Activated CD4-positive, alpha-beta T cell treated with anti-CD3 and anti-CD28 coated beads for 48 hours (primary cell): ENCODE data around the gene GLRA3.
"Not testable (repeated sequence)": the region's sequence is repeated elsewhere in the genome, so short reads cannot be mapped to it uniquely, and the experiment has no call there.

Experiments
- DNase-seq: peaks from one replicate; pipeline ENCODE4 v3.0.0-alpha.2; 2020

Gene GLRA3

GRCh38 chr4:174808836-174809235 is 20.2 kb downstream of the GLRA3 start:
- DNase-seq = no peak

GRCh38 chr4:174808119-174808518 is 20.9 kb downstream of the GLRA3 start:
- no peak for DNase-seq

GRCh38 chr4:174805746-174806145 is 23.3 kb downstream of the GLRA3 start:
- no peak for DNase-seq

- no peak for DNase-seq
Measured at GRCh38 chr4:174794543-174795094, 34.4 kb downstream of the GLRA3 start.

- DNase-seq = no peak
Measured at GRCh38 chr4:174789657-174790056, 39.4 kb downstream of the GLRA3 start.

GRCh38 chr4:174778274-174778986 is 50.6 kb downstream of the GLRA3 start:
- not testable (repeated sequence) for DNase-seq

- no peak for DNase-seq
Measured at GRCh38 chr4:174775366-174775765, 53.7 kb downstream of the GLRA3 start.

GRCh38 chr4:174764105-174764729 is 64.8 kb downstream of the GLRA3 start:
- DNase-seq = no peak

- DNase-seq = no peak
Measured at GRCh38 chr4:174763454-174764104, 65.5 kb downstream of the GLRA3 start.

- no peak for DNase-seq
Measured at GRCh38 chr4:174761451-174761850, 67.6 kb downstream of the GLRA3 start.

- no peak for DNase-seq
Measured at GRCh38 chr4:174757736-174758135, 71.3 kb downstream of the GLRA3 start.

GRCh38 chr4:174753021-174753420 is 76.0 kb downstream of the GLRA3 start:
- no peak for DNase-seq

GRCh38 chr4:174752026-174752425 is 77.0 kb downstream of the GLRA3 start:
- DNase-seq = no peak

- DNase-seq = no peak
Measured at GRCh38 chr4:174749091-174749490, 80.0 kb downstream of the GLRA3 start.

GRCh38 chr4:174746710-174747109 is 82.3 kb downstream of the GLRA3 start:
- no peak for DNase-seq

- DNase-seq = no peak
Measured at GRCh38 chr4:174742561-174742960, 86.5 kb downstream of the GLRA3 start.

- no peak for DNase-seq
Measured at GRCh38 chr4:174739576-174739975, 89.5 kb downstream of the GLRA3 start.

- no peak for DNase-seq
Measured at GRCh38 chr4:174734181-174734580, 94.9 kb downstream of the GLRA3 start.

GRCh38 chr4:174717828-174718227 is 111.2 kb downstream of the GLRA3 start:
- DNase-seq = no peak

- no peak for DNase-seq
Measured at GRCh38 chr4:174716986-174717770, 111.9 kb downstream of the GLRA3 start.

GRCh38 chr4:174714393-174715211 is 114.4 kb downstream of the GLRA3 start:
- peak; percentile 24 for DNase-seq

- no peak for DNase-seq
Measured at GRCh38 chr4:174713821-174714220, 115.2 kb downstream of the GLRA3 start.
